SH-SY5Y (cell line): ENCODE results near the gene HACE1.

ENCODE experiments used
- GATA2 ChIP-seq: IDR thresholded peaks from 2 replicates; pipeline ENCODE4 v1.6.1; 2011; ENCODE audit warnings: mild to moderate bottlenecking, low read depth, low read length
- GATA3 ChIP-seq: IDR thresholded peaks from 2 replicates; pipeline ENCODE4 v1.6.1; 2011; ENCODE audit warnings: low read depth, mild to moderate bottlenecking, low read length, moderate library complexity

GRCh38 chr6:104750449-104750848, 109.3 kb downstream of the HACE1 start:
- TF ChIP-seq GATA3 (no peak), GATA2 (no peak)
